ENCODE data around the gene PRKAA2.

Gene PRKAA2

GRCh38 chr1:56726706-56727105 is 81.6 kb downstream of the PRKAA2 start:
- DNase-seq = no peak

GRCh38 chr1:56728964-56729363 is 83.8 kb downstream of the PRKAA2 start:
- DNase-seq = no peak

GRCh38 chr1:56745231-56745630 is 100.1 kb downstream of the PRKAA2 start:
- DNase-seq = no peak

GRCh38 chr1:56754708-56755479 is 109.8 kb downstream of the PRKAA2 start:
- DNase-seq = no peak

- DNase-seq = no peak
Observed at GRCh38 chr1:56755911-56756310, 110.8 kb downstream of the PRKAA2 start.

GRCh38 chr1:56758135-56758534 is 113.0 kb downstream of the PRKAA2 start:
- DNase-seq = no peak

GRCh38 chr1:56758794-56759193 is 113.7 kb downstream of the PRKAA2 start:
- DNase-seq = no peak

Data from CD4-positive, alpha-beta T cell treated with Interleukin-10 for 1 hour (primary cell).